HepG2 (cell line): ENCODE results near the gene PEX12. TPM values are rescaled to one million over a fixed set of nuclear protein-coding genes. Genes with fewer than 3 reads are reported as not detected.

ENCODE experiments used
- ATAC-seq: fragments of 200-7000 bp; cut with Tn5 transposase; 3 replicates; pipeline ENCODE4 v1.9.1; 2020; ENCODE audit warnings: mild to moderate bottlenecking, moderate library complexity
- BruUV-seq: library from RNA; stranded (reverse); fragments of 400-500 nt; replicated peaks from 2 replicates; lab custom pipeline; 2021; lab: Mats Ljungman, UMichigan
- CTCF ChIA-PET: fragments of 300-600 bp; formaldehyde crosslinking; extraction: SDS; loops from one replicate; lab custom pipeline; 2021; ENCODE audit warnings: low total read pairs, inconsistent platforms, low intra/inter-chr PET ratio; lab: Yijun Ruan, JAX
- POLR2A ChIA-PET: fragments of 350-600 bp; sonication (Branson Sonifier 250); formaldehyde crosslinking; loops from one replicate; lab custom pipeline; 2020; ENCODE audit warnings: antibody characterized with exemption, inconsistent platforms; lab: Yijun Ruan, JAX
- DNase-seq: peaks from one replicate; pipeline ENCODE4 v3.0.0-alpha.2; 2015; ENCODE audit warnings: low spot score
- FAIRE-seq: peaks from 3 replicates; lab custom pipeline; 2011; peaks lifted over from hg19 to GRCh38; lab: Jason Lieb, UNC
- H2AFZ ChIP-seq: one replicate; pipeline ENCODE4 v1.6.1; 2011; ENCODE audit warnings: low read length, inconsistent platforms
- H3K27ac ChIP-seq: fragments of 300-600 bp; 3 replicates; pipeline ENCODE4 v1.8.0; 2011; ENCODE audit warnings: mixed run types, mild to moderate bottlenecking, mixed read lengths, low read length, inconsistent platforms; ENCODE audit not compliant: insufficient read depth; ENCODE audit errors: extremely low read length
- H3K27me3 ChIP-seq, 2 experiments: fragments of 200-600 bp in 1 of 2; 2 replicates in 1 of 2; 3 replicates in 1 of 2; pipeline versions ENCODE4 v1.6.0 to v1.8.0; 2011; ENCODE audit warnings: low read length in 2 of 2, mild to moderate bottlenecking in 2 of 2, moderate library complexity in 2 of 2, inconsistent platforms in 1 of 2; ENCODE audit not compliant: insufficient read depth in 2 of 2, control insufficient read depth in 1 of 2
- H3K36me3 ChIP-seq, 2 experiments: fragments of 200-600 bp in 1 of 2; replicated peaks in 1 of 2; 2 replicates in 1 of 2; 3 replicates in 1 of 2; pipeline versions ENCODE4 v1.5.1 to v1.8.0; 2011; ENCODE audit warnings: low read length in 2 of 2, inconsistent platforms in 1 of 2; ENCODE audit not compliant: insufficient read depth in 2 of 2, control insufficient read depth in 1 of 2
- H3K4me1 ChIP-seq: 2 replicates; pipeline ENCODE4 v1.5.1; 2012; ENCODE audit warnings: low read length, inconsistent platforms; ENCODE audit not compliant: insufficient read depth
- H3K4me2 ChIP-seq: 2 replicates; pipeline ENCODE4 v1.6.0; 2011; ENCODE audit warnings: low read depth, low read length, inconsistent platforms
- H3K4me3 ChIP-seq, 3 experiments: fragments of 200-600 bp in 1 of 3; sonication (generic), shearing (Covaris generic) in 1 of 3; replicated peaks in 1 of 3; 2 replicates each; pipeline ENCODE4 v1.5.1; 2011 to 2016; ENCODE audit warnings: low read length in 3 of 3, inconsistent platforms in 2 of 3, low read depth in 2 of 3, mild to moderate bottlenecking in 2 of 3, control low read depth in 1 of 3, mixed read lengths in 1 of 3; ENCODE audit not compliant: insufficient read depth in 1 of 3
- H3K79me2 ChIP-seq: one replicate; pipeline ENCODE4 v1.6.1; 2011; ENCODE audit warnings: low read length, inconsistent platforms; ENCODE audit not compliant: insufficient read depth
- H3K9ac ChIP-seq: 2 replicates; pipeline ENCODE4 v1.6.0; 2011; ENCODE audit warnings: mild to moderate bottlenecking, low read depth, low read length, inconsistent platforms; ENCODE audit not compliant: insufficient read depth
- H3K9me3 ChIP-seq: 2 replicates; pipeline ENCODE4 v1.5.1; 2012; ENCODE audit warnings: mild to moderate bottlenecking, low read length
- H4K20me1 ChIP-seq: 2 replicates; pipeline ENCODE4 v1.6.0; 2011; ENCODE audit warnings: inconsistent platforms, mild to moderate bottlenecking, low read length, moderate library complexity; ENCODE audit not compliant: insufficient read depth
- ATRX ChIP-seq: sonication (generic); formaldehyde crosslinking; IDR thresholded peaks from 2 replicates; pipeline ENCODE4 v1.4.0; 2020; ENCODE audit warnings: missing genetic modification reagents, borderline replicate concordance
- CAMTA2 ChIP-seq: sonication (generic); formaldehyde crosslinking; IDR thresholded peaks from 2 replicates; pipeline ENCODE4 v1.4.0; 2020; ENCODE audit warnings: mild to moderate bottlenecking, missing genetic modification reagents, borderline replicate concordance
- FOXJ3 ChIP-seq: sonication (generic); formaldehyde crosslinking; IDR thresholded peaks from 2 replicates; pipeline ENCODE4 v1.4.0; 2020; ENCODE audit warnings: missing genetic modification reagents, mild to moderate bottlenecking, borderline replicate concordance
- HCFC1 ChIP-seq: fragments of 150-350 bp; IDR thresholded peaks from 2 replicates; pipeline ENCODE4 v1.6.1; 2014; ENCODE audit warnings: low read depth, low read length
- SIX4 ChIP-seq: sonication (generic); formaldehyde crosslinking; IDR thresholded peaks from 2 replicates; pipeline ENCODE4 v1.4.0; 2020; ENCODE audit warnings: missing genetic modification reagents
- SOX13 ChIP-seq, 3 experiments: fragments of 450-650 bp in 1 of 3; sonication (generic) in 1 of 3; formaldehyde crosslinking in 1 of 3; IDR thresholded peaks in 2 of 3; conservative IDR thresholded peaks in 1 of 3; 2 replicates each; pipeline versions ENCODE4 v1.5.0 to v1.6.1; 2016 to 2020; ENCODE audit warnings: antibody characterized with exemption in 1 of 3, mild to moderate bottlenecking in 1 of 3, missing compliant biosample characterization in 1 of 3, missing genetic modification reagents in 1 of 3, moderate library complexity in 1 of 3
- ZBTB25 ChIP-seq: IDR thresholded peaks from 2 replicates; pipeline ENCODE4 v1.6.1; 2018; ENCODE audit warnings: missing genetic modification reagents
- ZFY ChIP-seq: sonication (generic); formaldehyde crosslinking; IDR thresholded peaks from 2 replicates; pipeline ENCODE4 v1.4.0; 2020; ENCODE audit warnings: missing genetic modification reagents
- ZNF614 ChIP-seq: IDR thresholded peaks from 2 replicates; pipeline ENCODE4 v1.6.1; 2018; ENCODE audit warnings: missing biosample characterization, missing genetic modification reagents, inconsistent platforms, borderline replicate concordance
- ZNF710 ChIP-seq: sonication (generic); formaldehyde crosslinking; IDR thresholded peaks from 2 replicates; pipeline ENCODE4 v1.5.0; 2020; ENCODE audit warnings: mild to moderate bottlenecking, missing genetic modification reagents, borderline replicate concordance
- ZSCAN9 ChIP-seq: IDR thresholded peaks from 2 replicates; pipeline ENCODE4 v1.6.1; 2016; ENCODE audit warnings: borderline replicate concordance
- WGBS: methylation state at CpG from one replicate; pipeline ENCODE4 v1.1.6; 2017; ENCODE audit warnings: low lambda C conversion rate; 5-methylcytosine and 5-hydroxymethylcytosine counted together
- in situ Hi-C: cut with HindIII; loops from 2 replicates; pipeline ENCODE4 v1.10.0; 2017; ENCODE audit warnings: low pct_unique_long_range_greater_than_20kb; ENCODE audit not compliant: extremely low pct_ligation_motif_present
- intact Hi-C: fragments of 100-400 bp; cut with micrococcal nuclease; formaldehyde crosslinking; loops from one replicate; pipeline ENCODE4 v1.10.0; 2022; ENCODE audit not compliant: unreplicated experiment
- polyA plus RNA-seq, 8 experiments: library from polyadenylated mRNA; depleted of rRNA in 3 of 8; stranded (reverse) in 7 of 8; unstranded in 1 of 8; fragments of >200 nt; fragmentation: Illumina TruSeq in 4 of 8; extraction: Trizol in 4 of 8; gene quantifications; 2 replicates each; pipeline versions ENCODE4 v1.2.1 to v1.2.3, GENCODE V29; 2011 to 2016; ENCODE audit warnings: low read depth in 4 of 8, missing spikeins in 1 of 8, mixed read lengths in 1 of 8; ENCODE audit not compliant: insufficient read depth in 1 of 8
- total RNA-seq, 5 experiments: library from RNA; depleted of rRNA; stranded (reverse); fragments of >200 nt; fragmentation: Illumina TruSeq; extraction: Trizol; gene quantifications; 2 replicates each; pipeline ENCODE4 v1.2.3, GENCODE V29; 2016; ENCODE audit warnings: low read depth in 1 of 5
- TF ChIP-seq, protein P1 (sequence below): IDR thresholded peaks from 2 replicates; pipeline ENCODE4 v1.6.1; 2018; ENCODE audit warnings: missing genetic modification reagents, mild to moderate bottlenecking, missing compliant biosample characterization
- TF ChIP-seq, protein P2 (sequence below): sonication (generic); formaldehyde crosslinking; IDR thresholded peaks from 2 replicates; pipeline ENCODE4 v1.5.1; 2020; ENCODE audit warnings: missing genetic modification reagents, mild to moderate bottlenecking, borderline replicate concordance

PEX12 gene
- total and polyA plus RNA-seq, 2 of the 13 experiments (the other 11 are each of a cell fraction or from before 2014, with no cell fraction given) = 5.1 to 11.9 TPM

DNA sequence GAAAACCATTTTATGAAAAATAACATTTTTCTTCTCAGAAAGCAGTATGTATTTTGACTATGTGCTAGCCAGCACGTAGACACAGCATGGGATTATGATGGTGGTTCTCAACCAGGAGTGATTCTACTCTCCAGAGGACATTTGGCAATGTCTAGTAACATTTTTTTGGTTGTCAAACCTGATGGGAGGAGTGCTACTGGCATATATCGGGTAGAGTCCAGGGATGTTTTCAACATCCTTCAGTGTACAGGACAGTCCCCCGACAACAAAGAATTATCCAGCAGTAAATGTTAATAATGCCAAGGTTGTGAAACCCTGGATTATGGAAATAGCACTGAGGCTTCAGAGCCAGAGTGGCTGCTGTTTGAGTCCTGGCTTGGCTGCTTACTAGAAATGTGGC, 36.4 kb upstream of the PEX12 start:
- Histone ChIP-seq H3K27ac (no peak overlapping the region), H3K9ac (no peak overlapping the region), H3K9me3 (no peaks in the 10 kb centered on the region), H3K79me2 (no peaks in the 10 kb centered on the region)
- no peak for FAIRE-seq
- intact Hi-C loops (no loop called here), in situ Hi-C loops (loop anchor here (5.0 kb wide), 1 partner anchor 132 kb away; no protein-coding TSS in a partner anchor)
- CTCF ChIA-PET = interaction anchor here (2.6 kb wide), 1 partner anchor 132 kb away, joined by 54 read pairs; no protein-coding TSS in a partner anchor
- TF ChIP-seq ZNF614 (CRISPR knock-in tag) (no peak), FOXJ3 (CRISPR knock-in tag) (no peak), ZSCAN9 (CRISPR knock-in tag) (no peak), ATRX (CRISPR knock-in tag) (no peak), ZFY (CRISPR knock-in tag) (no peak), ZNF710 (CRISPR knock-in tag) (no peak), SIX4 (CRISPR knock-in tag) (no peak), SOX13 (IDR thresholded peaks at IDR 0.05) (no peak), SOX13 (CRISPR knock-in tag; conservative IDR thresholded peaks at IDR 0.05 in 1 of 2, IDR thresholded peaks at IDR 0.05 in 1 of 2) (no peak), ZBTB25 (CRISPR knock-in tag) (no peak), HCFC1 (no peak), CAMTA2 (CRISPR knock-in tag) (no peak)
- TF ChIP-seq, protein P1, sequence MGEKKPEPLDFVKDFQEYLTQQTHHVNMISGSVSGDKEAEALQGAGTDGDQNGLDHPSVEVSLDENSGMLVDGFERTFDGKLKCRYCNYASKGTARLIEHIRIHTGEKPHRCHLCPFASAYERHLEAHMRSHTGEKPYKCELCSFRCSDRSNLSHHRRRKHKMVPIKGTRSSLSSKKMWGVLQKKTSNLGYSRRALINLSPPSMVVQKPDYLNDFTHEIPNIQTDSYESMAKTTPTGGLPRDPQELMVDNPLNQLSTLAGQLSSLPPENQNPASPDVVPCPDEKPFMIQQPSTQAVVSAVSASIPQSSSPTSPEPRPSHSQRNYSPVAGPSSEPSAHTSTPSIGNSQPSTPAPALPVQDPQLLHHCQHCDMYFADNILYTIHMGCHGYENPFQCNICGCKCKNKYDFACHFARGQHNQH (CRISPR knock-in tag) = no peak
- TF ChIP-seq, protein P2, sequence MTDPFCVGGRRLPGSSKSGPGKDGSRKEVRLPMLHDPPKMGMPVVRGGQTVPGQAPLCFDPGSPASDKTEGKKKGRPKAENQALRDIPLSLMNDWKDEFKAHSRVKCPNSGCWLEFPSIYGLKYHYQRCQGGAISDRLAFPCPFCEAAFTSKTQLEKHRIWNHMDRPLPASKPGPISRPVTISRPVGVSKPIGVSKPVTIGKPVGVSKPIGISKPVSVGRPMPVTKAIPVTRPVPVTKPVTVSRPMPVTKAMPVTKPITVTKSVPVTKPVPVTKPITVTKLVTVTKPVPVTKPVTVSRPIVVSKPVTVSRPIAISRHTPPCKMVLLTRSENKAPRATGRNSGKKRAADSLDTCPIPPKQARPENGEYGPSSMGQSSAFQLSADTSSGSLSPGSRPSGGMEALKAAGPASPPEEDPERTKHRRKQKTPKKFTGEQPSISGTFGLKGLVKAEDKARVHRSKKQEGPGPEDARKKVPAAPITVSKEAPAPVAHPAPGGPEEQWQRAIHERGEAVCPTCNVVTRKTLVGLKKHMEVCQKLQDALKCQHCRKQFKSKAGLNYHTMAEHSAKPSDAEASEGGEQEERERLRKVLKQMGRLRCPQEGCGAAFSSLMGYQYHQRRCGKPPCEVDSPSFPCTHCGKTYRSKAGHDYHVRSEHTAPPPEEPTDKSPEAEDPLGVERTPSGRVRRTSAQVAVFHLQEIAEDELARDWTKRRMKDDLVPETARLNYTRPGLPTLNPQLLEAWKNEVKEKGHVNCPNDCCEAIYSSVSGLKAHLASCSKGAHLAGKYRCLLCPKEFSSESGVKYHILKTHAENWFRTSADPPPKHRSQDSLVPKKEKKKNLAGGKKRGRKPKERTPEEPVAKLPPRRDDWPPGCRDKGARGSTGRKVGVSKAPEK (CRISPR knock-in tag) = no peak
- TF ChIP-seq, all 625 proteins: peak for 0
- POLR2A ChIA-PET = no interaction called here
- no TSS peak for BruUV-seq
- Histone ChIP-seq H3K4me3 (no peak overlapping the region), H3K4me1 (no peaks in the 10 kb centered on the region), H3K4me2 (no peak overlapping the region), H2AFZ (no peak overlapping the region), H3K36me3 (peaks cover 1 to 17% of the 10 kb centered on the region in 2 experiments), H4K20me1 (no peaks in the 10 kb centered on the region), H3K27me3 (no peaks in the 10 kb centered on the region)
- 94% methylated on average over 3 of the region's 3 CpGs for WGBS
- DNase-seq = no peak
- ATAC-seq = no peak
